ENCODE results near the gene FCER1G.

GRCh38 chr1:161206411-161207140 lies 8.5 kb upstream of the FCER1G start:
- TF ChIP-seq SP2 (tag by site-specific recombination; IDR thresholded peaks at IDR 0.05) (no peak), PBX3 (CRISPR knock-in tag; IDR thresholded peaks at IDR 0.05) (no peak), HIC1 (tag by site-specific recombination; IDR thresholded peaks at IDR 0.05) (no peak), ZFP3 (tag by site-specific recombination; IDR thresholded peaks at IDR 0.05; ENCODE audit: low read depth) (no peak), PRDM10 (tag by site-specific recombination; IDR thresholded peaks at IDR 0.05) (no peak), FEZF1 (tag by site-specific recombination; IDR thresholded peaks at IDR 0.05) (no peak), ZNF274 (IDR thresholded peaks at IDR 0.05; ENCODE audit: low read length) (no peak), ZNF274 (tag by site-specific recombination; IDR thresholded peaks at IDR 0.05; ENCODE audit: borderline replicate concordance) (no peak), CTCF (tag by site-specific recombination; IDR thresholded peaks at IDR 0.05) (no peak), ZNF10 (tag by site-specific recombination; IDR thresholded peaks at IDR 0.05) (no peak), ZNF121 (tag by site-specific recombination; IDR thresholded peaks at IDR 0.05) (no peak), ZSCAN18 (tag by site-specific recombination; IDR thresholded peaks at IDR 0.05) (no peak)
